T-helper 2 cell treated with Interferon-gamma antibody and Interleukin-4, amounts not matched to agents 100 ng/mL and 5 ng/mL, for 36 hours (primary cell): ENCODE data around the gene DSCAML1. TPM values are rescaled to one million over a fixed set of nuclear protein-coding genes. Genes with fewer than 3 reads are reported as not detected.

Experiments used
- intact Hi-C: fragments of 100-400 bp; cut with micrococcal nuclease; formaldehyde crosslinking; loops from one replicate; pipeline ENCODE4 v1.15.1; 2023
- total RNA-seq: library from RNA; stranded (reverse); gene quantifications from 2 replicates; pipeline ENCODE4 v1.2.3, GENCODE V29; 2022

Gene DSCAML1
- total RNA-seq, 1 donor from 2014 or later = 0.05 TPM

- intact Hi-C loops = no loop called here
Measured at GRCh38 chr11:117831661-117832415, 34.8 kb upstream of the DSCAML1 start.

GRCh38 chr11:117830674-117831351, 33.8 kb upstream of the DSCAML1 start:
- intact Hi-C loops = no loop called here

- intact Hi-C loops = no loop called here
Measured at GRCh38 chr11:117830072-117830471, 33.1 kb upstream of the DSCAML1 start.

- intact Hi-C loops = no loop called here
Measured at GRCh38 chr11:117829369-117829725, 32.3 kb upstream of the DSCAML1 start.

- intact Hi-C loops = no loop called here
Measured at GRCh38 chr11:117828611-117829368, 31.8 kb upstream of the DSCAML1 start.

GRCh38 chr11:117827521-117828511, 30.8 kb upstream of the DSCAML1 start:
- intact Hi-C loops = no loop called here

GRCh38 chr11:117826832-117827231, 29.8 kb upstream of the DSCAML1 start:
- intact Hi-C loops = no loop called here

- intact Hi-C loops = no loop called here
Measured at GRCh38 chr11:117826190-117826570, 29.2 kb upstream of the DSCAML1 start.

GRCh38 chr11:117825538-117826189, 28.6 kb upstream of the DSCAML1 start:
- intact Hi-C loops = no loop called here

GRCh38 chr11:117824571-117825537, 27.8 kb upstream of the DSCAML1 start, which contains the start of gene FXYD2:
Gene FXYD2, minus strand, starts transcription at chr11:117824744. Its CDS starts 66 bp downstream, at chr11:117824678.
- intact Hi-C loops = no loop called here

GRCh38 chr11:117823946-117824420, 27.0 kb upstream of the DSCAML1 start:
- intact Hi-C loops = no loop called here

GRCh38 chr11:117823294-117823945, 26.4 kb upstream of the DSCAML1 start:
- intact Hi-C loops = no loop called here

GRCh38 chr11:117822074-117823033, 25.3 kb upstream of the DSCAML1 start:
- intact Hi-C loops = no loop called here

GRCh38 chr11:117821431-117821830, 24.4 kb upstream of the DSCAML1 start:
- intact Hi-C loops = no loop called here

GRCh38 chr11:117820516-117820915, 23.5 kb upstream of the DSCAML1 start:
- intact Hi-C loops = no loop called here

GRCh38 chr11:117820071-117820470, 23.1 kb upstream of the DSCAML1 start:
- intact Hi-C loops = no loop called here
